GM12878 (cell line): ENCODE measurements around the gene EYS. TPM values are rescaled to one million over a fixed set of nuclear protein-coding genes. Genes with fewer than 3 reads are reported as not detected.

Source experiments
- ATAC-seq: fragments of 200-7000 bp; cut with Tn5 transposase; 3 replicates; pipeline ENCODE4 v1.9.1; 2020; ENCODE audit warnings: mild to moderate bottlenecking, moderate library complexity
- BruUV-seq: library from RNA; stranded (reverse); fragments of 400-500 nt; replicated peaks from 2 replicates; lab custom pipeline; 2021; lab: Mats Ljungman, UMichigan
- CTCF ChIA-PET: fragments of 300-600 bp; sonication (Branson Sonifier 250); formaldehyde crosslinking; extraction: SDS; loops from one replicate; lab custom pipeline; 2021; ENCODE audit warnings: inconsistent platforms; lab: Yijun Ruan, JAX
- POLR2A ChIA-PET: fragments of 350-600 bp; formaldehyde crosslinking; extraction: SDS; loops from one replicate; lab custom pipeline; 2021; ENCODE audit warnings: inconsistent platforms; lab: Charles Lee
- RAD21 ChIA-PET: fragments of 300-600 bp; sonication (Branson Sonifier 250); formaldehyde crosslinking; loops from one replicate; lab custom pipeline; 2023; ENCODE audit warnings: antibody characterized with exemption; ENCODE audit not compliant: unreplicated experiment; lab: Charles Lee
- SMC1A ChIA-PET: fragments of 300-600 bp; sonication (Branson Sonifier 250); formaldehyde crosslinking; loops from one replicate; lab custom pipeline; 2023; ENCODE audit not compliant: unreplicated experiment, uncharacterized antibody; lab: Charles Lee
- DNase-seq: peaks from one replicate; pipeline ENCODE4 v3.0.0-alpha.2; 2011; ENCODE audit warnings: low read depth, low spot score
- FAIRE-seq: peaks from 3 replicates; lab custom pipeline; 2011; peaks lifted over from hg19 to GRCh38; lab: Jason Lieb, UNC
- H2AFZ ChIP-seq: 2 replicates; pipeline ENCODE4 v1.6.0; 2011; ENCODE audit warnings: low read depth, low read length, control low read depth; ENCODE audit not compliant: control insufficient read depth
- H3K27ac ChIP-seq: 2 replicates; pipeline ENCODE4 v1.5.1; 2011; ENCODE audit warnings: control low read depth; ENCODE audit not compliant: control insufficient read depth, insufficient read depth
- H3K27me3 ChIP-seq, 2 experiments: replicated peaks in 1 of 2; 2 replicates each; pipeline versions ENCODE4 v1.6.0 to v1.6.1; 2011; ENCODE audit warnings: low read length in 1 of 2; ENCODE audit not compliant: control insufficient read depth in 2 of 2, insufficient read depth in 2 of 2
- H3K36me3 ChIP-seq, 2 experiments: 2 replicates each; pipeline ENCODE4 v1.5.1; 2011; ENCODE audit warnings: low read length in 1 of 2; ENCODE audit not compliant: control insufficient read depth in 2 of 2, insufficient read depth in 2 of 2
- H3K4me1 ChIP-seq: 2 replicates; pipeline ENCODE4 v1.6.1; 2011; ENCODE audit warnings: mild to moderate bottlenecking, low read length, moderate library complexity, mixed read lengths; ENCODE audit not compliant: control insufficient read depth, insufficient read depth
- H3K4me2 ChIP-seq: 2 replicates; pipeline ENCODE4 v1.6.0; 2011; ENCODE audit warnings: control low read depth; ENCODE audit not compliant: control insufficient read depth, insufficient read depth
- H3K4me3 ChIP-seq: fragments of 200-600 bp; sonication (generic); 2 replicates; pipeline ENCODE4 v1.5.1; 2016
- H3K79me2 ChIP-seq: 2 replicates; pipeline ENCODE4 v1.6.0; 2011; ENCODE audit warnings: low read length; ENCODE audit not compliant: control insufficient read depth, insufficient read depth
- H3K9ac ChIP-seq: 2 replicates; pipeline ENCODE4 v1.8.0; 2011; ENCODE audit warnings: low read length, control low read depth, mixed read lengths; ENCODE audit not compliant: control insufficient read depth, insufficient read depth
- H3K9me3 ChIP-seq: replicated peaks from 3 replicates; pipeline ENCODE4 v1.5.1; 2011; ENCODE audit warnings: mild to moderate bottlenecking, low read length; ENCODE audit not compliant: control insufficient read depth, insufficient read depth
- H4K20me1 ChIP-seq: 2 replicates; pipeline ENCODE4 v1.6.0; 2011; ENCODE audit not compliant: control insufficient read depth, insufficient read depth
- CEBPZ ChIP-seq: fragments of 150-350 bp; IDR thresholded peaks from 2 replicates; pipeline ENCODE4 v1.6.1; 2016; ENCODE audit warnings: low read depth, low read length
- ESRRA ChIP-seq: IDR thresholded peaks from 2 replicates; pipeline ENCODE4 v1.6.1; 2012; ENCODE audit warnings: mild to moderate bottlenecking, low read length, improper control_type of control experiment
- IKZF1 ChIP-seq: fragments of 450-650 bp; conservative IDR thresholded peaks from 2 replicates; pipeline ENCODE4 v1.6.1; 2017; ENCODE audit warnings: antibody characterized with exemption, mild to moderate bottlenecking
- IKZF2 ChIP-seq, 2 experiments: fragments of 450-650 bp; IDR thresholded peaks; 2 replicates each; pipeline ENCODE4 v1.6.1; 2017; ENCODE audit warnings: mild to moderate bottlenecking in 2 of 2, moderate library complexity in 2 of 2
- RELB ChIP-seq: fragments of 450-650 bp; IDR thresholded peaks from 2 replicates; pipeline ENCODE4 v1.6.1; 2017; ENCODE audit warnings: low read depth, mild to moderate bottlenecking, moderate library complexity
- SIX5 ChIP-seq: IDR thresholded peaks from 2 replicates; pipeline ENCODE4 v1.6.1; 2011; ENCODE audit warnings: mild to moderate bottlenecking, low read depth, low read length, moderate library complexity; ENCODE audit not compliant: severe bottlenecking
- SKIL ChIP-seq: fragments of 450-650 bp; IDR thresholded peaks from 2 replicates; pipeline ENCODE4 v1.6.1; 2017; ENCODE audit warnings: mild to moderate bottlenecking, low read depth, inconsistent platforms; ENCODE audit not compliant: poor library complexity, severe bottlenecking
- SRF ChIP-seq, 2 experiments: IDR thresholded peaks; 2 replicates each; pipeline ENCODE4 v1.6.1; 2011; ENCODE audit warnings: low read depth in 2 of 2, low read length in 2 of 2, mild to moderate bottlenecking in 1 of 2, moderate library complexity in 1 of 2
- STAT3 ChIP-seq: IDR thresholded peaks from 2 replicates; pipeline ENCODE4 v1.6.1; 2011; ENCODE audit warnings: low read depth, low read length, improper control_type of control experiment
- WGBS: methylation state at CpG from one replicate; pipeline ENCODE4 v1.1.6; 2016; ENCODE audit warnings: low lambda C conversion rate; ENCODE audit not compliant: insufficient replicate concordance, insufficient coverage; ENCODE audit errors: missing lambda C conversion rate; 5-methylcytosine and 5-hydroxymethylcytosine counted together
- in situ Hi-C: fragments of 300-500 bp; cut with MboI; formaldehyde crosslinking; loops from 9 replicates; pipeline ENCODE4 v1.14.3; 2018; ENCODE audit warnings: mixed read lengths
- intact Hi-C: fragments of 100-400 bp; cut with micrococcal nuclease; formaldehyde crosslinking; loops from one replicate; pipeline ENCODE4 v1.14.2; 2022; ENCODE audit not compliant: unreplicated experiment
- polyA plus RNA-seq, 11 experiments: library from polyadenylated mRNA; depleted of rRNA in 4 of 11; unstranded in 6 of 11; stranded (reverse) in 5 of 11; fragments of >200 nt; fragmentation: Nextera tagmentation in 4 of 11; fragmentation: Illumina TruSeq in 1 of 11; extraction: Ambion mirVana in 4 of 11; extraction: Trizol in 1 of 11; gene quantifications; 1 replicate in 1 of 11; 2 replicates in 10 of 11; pipeline versions ENCODE4 v1.2.1 to v1.2.3, GENCODE V29; 2011 to 2016; ENCODE audit warnings: inconsistent platforms in 2 of 11, missing spikeins in 2 of 11, low read depth in 1 of 11
- total RNA-seq, 4 experiments: library from RNA; depleted of rRNA in 3 of 4; stranded (reverse); fragments of >200 nt in 3 of 4; fragmentation: Illumina TruSeq in 1 of 4; extraction: Trizol in 1 of 4; gene quantifications; 2 replicates each; pipeline versions ENCODE4 v1.2.1 to v1.2.3, GENCODE V29; 2013 to 2021

Gene EYS
- total and polyA plus RNA-seq, 10 of the 15 experiments (the other 5 are each of a cell fraction or from before 2014, with no cell fraction given) = under 0.01 to 0.14 (median 0.02) TPM; not detected in 1

- Histone ChIP-seq H3K36me3 (no peaks in the 10 kb centered on the region), H3K4me1 (no peaks in the 10 kb centered on the region), H3K27ac (no peak overlapping the region), H3K9me3 (no peaks in the 10 kb centered on the region), H3K4me3 (no peak overlapping the region), H3K9ac (no peak overlapping the region), H4K20me1 (no peaks in the 10 kb centered on the region), H2AFZ (no peak overlapping the region), H3K4me2 (no peak overlapping the region), H3K79me2 (no peaks in the 10 kb centered on the region), H3K27me3 (no peaks in the 10 kb centered on the region)
- WGBS = 0% methylated on average over 1 of the region's 1 CpG
- CTCF ChIA-PET = no interaction called here
- RAD21 ChIA-PET = no interaction called here
- no peak for DNase-seq
- intact Hi-C loops (no loop called here), in situ Hi-C loops (no loop called here)
- ATAC-seq = no peak
- POLR2A ChIA-PET = no interaction called here
- SMC1A ChIA-PET = no interaction called here
- BruUV-seq = no TSS peak
- TF ChIP-seq SRF (IDR thresholded peaks at IDR 0.05; ENCODE audit: low read depth in 2 of 2, low read length in 2 of 2) = no peak
- no peak for TF ChIP-seq SIX5
- no peak for TF ChIP-seq IKZF1
- TF ChIP-seq IKZF2 (IDR thresholded peaks at IDR 0.05) = no peak
- TF ChIP-seq RELB = no peak
- no peak for TF ChIP-seq STAT3
- no peak for TF ChIP-seq CEBPZ
- TF ChIP-seq SKIL = no peak
- no peak for TF ChIP-seq ESRRA
- no peak for FAIRE-seq
Observed at GRCh38 chr6:64037427-64037826, 1669.6 kb downstream of the EYS start.
